COLO668 (cell line): ENCODE data around the gene CCDC93.

Experiments used
- DNase-seq: peaks from one replicate; lab custom pipeline; 2025; ENCODE audit not compliant: unreplicated experiment; lab: John Stamatoyannopoulos, UW

Gene CCDC93

GRCh38 chr2:117921520-117921919 is 92.3 kb downstream of the CCDC93 start:
- no peak for DNase-seq

GRCh38 chr2:117918608-117919007 is 95.3 kb downstream of the CCDC93 start:
- DNase-seq: no peak

GRCh38 chr2:117917223-117917917 is 96.5 kb downstream of the CCDC93 start:
- no peak for DNase-seq

GRCh38 chr2:117902933-117903332 is 110.9 kb downstream of the CCDC93 start:
- DNase-seq: no peak

GRCh38 chr2:117888897-117889296 is 125.0 kb downstream of the CCDC93 start:
- no peak for DNase-seq

GRCh38 chr2:117885308-117885707 is 128.6 kb downstream of the CCDC93 start:
- DNase-seq: no peak

- DNase-seq: no peak
Measured at GRCh38 chr2:117879003-117879402, 134.9 kb downstream of the CCDC93 start.

- no peak for DNase-seq
Measured at GRCh38 chr2:117875786-117876185, 138.1 kb downstream of the CCDC93 start.
